Activated naive CD8-positive, alpha-beta T cell treated with anti-CD3 and anti-CD28 coated beads, Interleukin-2, amount 10 ng/mL, durations not matched to agents 7 days and 5 days (primary cell): ENCODE results near the gene STYK1. TPM values are rescaled to one million over a fixed set of nuclear protein-coding genes. Genes with fewer than 3 reads are reported as not detected.

Source experiments
- ATAC-seq: fragments of 150-1000 bp; cut with Tn5 transposase; one replicate; pipeline ENCODE4 v1.10.0; 2021; ENCODE audit warnings: low read depth, moderate library complexity
- POLR2A ChIA-PET: fragments of 350-600 bp; sonication (Branson Sonifier 250); formaldehyde crosslinking; loops from one replicate; lab custom pipeline; 2021; ENCODE audit warnings: antibody characterized with exemption; lab: Charles Lee
- DNase-seq: peaks from one replicate; pipeline ENCODE4 v3.0.0; 2021
- H3K27ac Mint-ChIP-seq: one replicate; pipeline ENCODE4 v1.8.0; 2022; ENCODE audit warnings: mild to moderate bottlenecking, mixed read lengths
- H3K27me3 Mint-ChIP-seq: one replicate; pipeline ENCODE4 v1.8.0; 2022; ENCODE audit warnings: mild to moderate bottlenecking, moderate library complexity, mixed read lengths
- H3K36me3 Mint-ChIP-seq: one replicate; pipeline ENCODE4 v1.8.0; 2021; ENCODE audit warnings: mild to moderate bottlenecking, mixed read lengths
- H3K4me1 Mint-ChIP-seq: one replicate; pipeline ENCODE4 v1.8.0; 2021; ENCODE audit warnings: mixed read lengths
- H3K4me3 Mint-ChIP-seq: one replicate; pipeline ENCODE4 v1.8.0; 2022; ENCODE audit warnings: mild to moderate bottlenecking, moderate library complexity, mixed read lengths
- H3K9me3 Mint-ChIP-seq: one replicate; pipeline ENCODE4 v1.8.0; 2021; ENCODE audit warnings: mixed read lengths
- total RNA-seq, 2 experiments: library from RNA; stranded (reverse); gene quantifications; one replicate each; pipeline ENCODE4 v1.2.3, GENCODE V29; 2021

Gene STYK1, protein sequence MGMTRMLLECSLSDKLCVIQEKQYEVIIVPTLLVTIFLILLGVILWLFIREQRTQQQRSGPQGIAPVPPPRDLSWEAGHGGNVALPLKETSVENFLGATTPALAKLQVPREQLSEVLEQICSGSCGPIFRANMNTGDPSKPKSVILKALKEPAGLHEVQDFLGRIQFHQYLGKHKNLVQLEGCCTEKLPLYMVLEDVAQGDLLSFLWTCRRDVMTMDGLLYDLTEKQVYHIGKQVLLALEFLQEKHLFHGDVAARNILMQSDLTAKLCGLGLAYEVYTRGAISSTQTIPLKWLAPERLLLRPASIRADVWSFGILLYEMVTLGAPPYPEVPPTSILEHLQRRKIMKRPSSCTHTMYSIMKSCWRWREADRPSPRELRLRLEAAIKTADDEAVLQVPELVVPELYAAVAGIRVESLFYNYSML
- total RNA-seq = 1 to 10 TPM; 3.1 TPM

DNA sequence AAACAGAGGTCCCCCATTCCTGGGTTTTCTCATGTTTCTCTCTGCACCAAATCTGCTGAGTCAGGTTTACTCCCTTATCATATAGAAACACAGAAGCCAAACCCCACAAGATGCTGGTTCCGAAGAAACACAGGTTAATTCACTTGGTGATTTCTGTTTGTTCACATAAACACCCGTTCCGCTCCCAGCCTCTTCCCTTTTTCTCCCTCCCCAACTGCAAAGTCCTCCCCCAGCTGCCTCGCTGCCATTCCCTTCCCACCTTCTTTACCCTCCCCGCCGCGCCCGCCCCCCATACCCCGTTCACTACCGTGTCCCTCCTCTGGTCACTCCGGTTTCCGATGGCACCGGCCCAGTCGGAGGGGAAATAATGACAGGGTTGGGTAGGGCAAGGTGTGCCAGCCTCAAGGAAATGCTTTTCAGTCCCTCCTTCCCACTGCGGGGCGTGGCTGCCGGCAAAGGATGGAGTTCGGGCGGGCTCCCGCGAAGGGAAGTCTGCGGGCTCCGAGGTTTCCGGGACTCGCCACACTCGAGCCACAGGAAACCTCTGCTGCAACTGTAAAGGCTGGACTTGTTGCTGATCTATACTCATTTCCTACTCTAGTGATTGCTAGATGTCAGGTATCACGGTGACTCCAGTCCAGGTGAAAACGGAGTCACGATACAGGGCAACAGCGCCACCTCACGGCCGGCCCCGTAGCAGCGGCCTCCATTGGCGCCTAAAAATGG is at the start of gene STYK1:
Gene STYK1, minus strand, starts transcription at position 394 of the 726 bp plus-strand sequence. CDS start 39,434 bp downstream, outside the sequence.
- peaks cover 12% of the 10 kb centered on the region for H3K36me3 Mint-ChIP-seq
- H3K27me3 Mint-ChIP-seq = peaks cover 9% of the 10 kb centered on the region
- peak within 1 kb of the TSS; percentile 75 for H3K4me3 Mint-ChIP-seq
- peak within 1 kb of the TSS; percentile 85 for H3K27ac Mint-ChIP-seq
- POLR2A ChIA-PET = interaction anchor here (0.7 to 0.9 kb wide), 2 partner anchors 306 to 313 kb away, joined by 3 to 5 read pairs; no protein-coding TSS in a partner anchor
- H3K9me3 Mint-ChIP-seq = peaks cover 2% of the 10 kb centered on the region
- DNase-seq = peak; percentile 88
- peak; percentile 88 for ATAC-seq
- peaks cover 68% of the 10 kb centered on the region for H3K4me1 Mint-ChIP-seq

DNA sequence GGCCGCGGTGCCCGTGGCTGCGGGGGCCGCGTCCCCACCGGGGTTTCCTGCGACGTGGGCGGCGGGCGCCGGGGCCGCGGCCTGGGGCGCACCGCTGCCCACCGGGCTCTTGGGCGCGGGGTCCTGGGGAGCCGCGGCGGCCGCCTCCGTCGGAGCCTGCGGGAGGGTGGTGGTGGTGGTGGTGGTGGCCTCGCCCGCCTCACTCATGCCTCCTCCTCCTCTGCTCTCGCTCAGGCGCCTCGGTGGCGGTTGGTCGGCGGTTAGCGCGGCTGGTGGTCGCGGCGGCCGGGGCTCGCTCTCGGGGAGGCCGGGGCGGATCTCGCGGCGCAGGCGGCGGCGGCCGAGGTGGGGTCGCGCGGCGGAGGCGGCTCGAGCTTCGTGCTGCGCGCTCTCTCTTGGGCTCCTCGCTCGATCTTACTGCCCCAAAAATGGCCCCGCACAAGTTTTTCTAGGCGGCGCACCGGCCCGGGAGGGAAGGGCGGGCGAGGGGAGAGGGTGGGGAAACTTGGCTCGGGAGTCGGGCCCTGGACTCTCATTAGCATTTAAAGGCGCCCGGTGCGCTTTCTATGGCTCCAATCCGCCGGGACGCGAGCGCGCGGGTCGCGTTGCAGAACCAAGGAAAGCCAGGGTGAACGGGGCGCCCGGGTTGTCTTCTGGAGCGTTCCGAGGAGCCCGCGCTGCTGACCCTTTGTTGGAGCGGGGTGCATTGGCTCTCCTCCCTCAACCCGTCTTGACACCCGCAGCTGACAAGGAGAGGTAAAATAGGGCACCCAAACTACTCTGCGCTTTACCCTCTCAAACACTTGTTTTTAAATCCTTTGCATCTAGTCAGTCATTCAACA is 49.3 kb upstream of the STYK1 start, which contains the start of gene YBX3:
Gene YBX3, minus strand, starts transcription at position 419 of the 842 bp plus-strand sequence. Its CDS starts 212 bp downstream, at position 207.
- POLR2A ChIA-PET = interaction anchor here (0.9 to 1.0 kb wide), 3 partner anchors 51 to 509 kb away, joined by 3 to 5 read pairs (median 4); no protein-coding TSS in a partner anchor
- Mint-ChIP-seq H3K9me3 (no peaks in the 10 kb centered on the region), H3K4me3 (peak within 1 kb of the TSS; percentile 97), H3K4me1 (peaks cover 29% of the 10 kb centered on the region), H3K27me3 (peaks cover 41% of the 10 kb centered on the region), H3K36me3 (peaks cover under 1% of the 10 kb centered on the region), H3K27ac (peak within 1 kb of the TSS; percentile 92)
- peak; percentile 76 for DNase-seq
- ATAC-seq = peak; percentile 47

DNA sequence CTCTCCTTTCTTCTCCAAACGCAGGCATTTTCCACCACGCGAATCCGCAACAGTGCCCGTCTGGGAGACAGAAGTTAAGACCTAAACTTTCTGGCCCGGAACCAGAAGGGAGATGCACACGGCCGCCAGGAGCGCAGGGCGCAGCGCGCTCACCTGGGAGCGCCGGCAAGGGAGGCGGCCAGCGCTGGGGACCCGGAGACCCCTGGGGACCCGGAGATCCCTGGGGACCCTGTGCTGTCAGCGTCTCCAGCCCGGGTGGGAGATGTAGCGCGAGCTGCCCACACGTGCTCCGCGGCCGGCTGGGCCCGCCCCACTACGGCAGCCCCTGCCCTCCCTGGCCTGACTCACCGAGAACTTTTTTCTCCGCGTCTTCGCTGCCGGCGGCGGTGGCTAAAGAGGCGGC is 48.7 kb upstream of the STYK1 start:
- H3K4me3 Mint-ChIP-seq = peak overlapping the region; percentile 97
- POLR2A ChIA-PET = interaction anchor here (0.8 to 1.0 kb wide), 3 partner anchors 50 to 508 kb away, joined by 3 to 4 read pairs (median 3); partner anchors contain the start of gene MAGOHB
- DNase-seq (peak; percentile 76), ATAC-seq (peak; percentile 54)
- peaks cover 37% of the 10 kb centered on the region for H3K27me3 Mint-ChIP-seq
- peak overlapping the region; percentile 92 for H3K27ac Mint-ChIP-seq
- no peaks in the 10 kb centered on the region for H3K9me3 Mint-ChIP-seq
- peaks cover 33% of the 10 kb centered on the region for H3K4me1 Mint-ChIP-seq
- H3K36me3 Mint-ChIP-seq = peaks cover 3% of the 10 kb centered on the region

- POLR2A ChIA-PET = interaction anchor here (0.8 kb wide), 1 partner anchor 109 kb away, joined by 3 read pairs; the partner anchor contains the start of gene MAGOHB
- peaks cover 31% of the 10 kb centered on the region for H3K27me3 Mint-ChIP-seq
Observed at GRCh38 chr12:10721651-10722501, 48.0 kb upstream of the STYK1 start.

GRCh38 chr12:10720974-10721650 is 47.3 kb upstream of the STYK1 start:
- peaks cover 27% of the 10 kb centered on the region for H3K27me3 Mint-ChIP-seq
- H3K4me1 Mint-ChIP-seq = peaks cover 41% of the 10 kb centered on the region

More at GRCh38 chr12:10721651-10722501, 48.0 kb upstream of the STYK1 start:
- peak overlapping the region; percentile 97 for H3K4me3 Mint-ChIP-seq
- H3K9me3 Mint-ChIP-seq = no peaks in the 10 kb centered on the region
- H3K27ac Mint-ChIP-seq = peak overlapping the region; percentile 92
- peak; percentile 58 for ATAC-seq
- H3K4me1 Mint-ChIP-seq = peaks cover 38% of the 10 kb centered on the region
- peak; percentile 67 for DNase-seq
- H3K36me3 Mint-ChIP-seq = peaks cover 3% of the 10 kb centered on the region

DNA sequence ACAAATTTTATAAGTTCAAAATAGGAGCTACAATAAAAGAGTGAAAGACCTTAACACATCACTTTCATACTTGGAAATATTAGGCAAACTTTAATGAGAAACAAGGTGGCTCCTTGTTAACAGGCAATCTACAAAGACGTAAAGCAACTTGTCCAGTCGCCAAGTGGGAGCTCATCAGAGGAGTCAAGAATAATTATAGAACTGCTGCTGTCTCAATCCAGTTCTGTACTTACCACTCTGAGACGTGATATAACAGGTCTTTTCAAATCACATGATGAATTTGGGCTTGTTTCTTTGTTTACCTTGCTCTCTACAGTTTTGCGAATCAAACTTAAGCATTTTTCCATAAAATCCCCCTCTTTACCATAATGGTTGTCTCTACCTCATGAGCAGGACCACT is 45.6 kb upstream of the STYK1 start:
- Mint-ChIP-seq H3K27ac (no peak overlapping the region), H3K27me3 (peaks cover 12% of the 10 kb centered on the region), H3K36me3 (peaks cover 10% of the 10 kb centered on the region), H3K4me3 (no peak overlapping the region), H3K4me1 (peaks cover 50% of the 10 kb centered on the region), H3K9me3 (no peaks in the 10 kb centered on the region)
- DNase-seq = no peak
- ATAC-seq = no peak
- POLR2A ChIA-PET = no interaction called here

More at GRCh38 chr12:10720974-10721650, 47.3 kb upstream of the STYK1 start:
- peak overlapping the region; percentile 92 for H3K27ac Mint-ChIP-seq
- no peaks in the 10 kb centered on the region for H3K9me3 Mint-ChIP-seq
- POLR2A ChIA-PET = no interaction called here
- H3K36me3 Mint-ChIP-seq = peaks cover 3% of the 10 kb centered on the region
- peak overlapping the region; percentile 97 for H3K4me3 Mint-ChIP-seq
- ATAC-seq = no peak
- DNase-seq = no peak

DNA sequence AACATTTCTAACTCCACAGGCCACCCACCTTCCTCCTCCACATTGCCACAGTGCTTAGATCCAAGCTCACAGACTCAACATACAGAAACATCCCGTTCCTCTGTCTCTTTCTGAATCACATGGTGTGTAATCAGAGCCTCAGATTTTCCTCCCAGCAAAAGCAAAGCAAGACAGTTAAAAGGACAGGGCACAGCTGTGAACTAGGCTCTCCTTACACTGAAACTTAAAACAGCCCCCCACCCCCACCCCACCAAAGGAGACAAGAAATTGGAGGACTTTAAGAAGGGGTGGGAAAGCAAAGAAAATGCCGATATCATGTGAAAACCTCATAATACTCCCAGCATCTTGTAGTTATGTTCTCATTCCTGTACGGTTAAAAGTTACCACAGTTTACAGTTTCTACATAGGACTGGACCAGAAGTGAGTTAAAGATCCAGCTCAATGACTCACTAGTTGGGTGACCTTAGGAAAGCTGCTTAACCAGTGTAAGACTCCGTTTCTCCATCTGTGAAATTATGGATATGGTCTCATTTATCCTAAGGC is 44.5 kb upstream of the STYK1 start:
- peaks cover 16% of the 10 kb centered on the region for H3K36me3 Mint-ChIP-seq
- ATAC-seq (no peak), DNase-seq (no peak)
- POLR2A ChIA-PET = no interaction called here
- no peaks in the 10 kb centered on the region for H3K9me3 Mint-ChIP-seq
- peaks cover 46% of the 10 kb centered on the region for H3K4me1 Mint-ChIP-seq
- no peak overlapping the region for H3K4me3 Mint-ChIP-seq
- peaks cover under 1% of the 10 kb centered on the region for H3K27me3 Mint-ChIP-seq
- no peak overlapping the region for H3K27ac Mint-ChIP-seq

DNA sequence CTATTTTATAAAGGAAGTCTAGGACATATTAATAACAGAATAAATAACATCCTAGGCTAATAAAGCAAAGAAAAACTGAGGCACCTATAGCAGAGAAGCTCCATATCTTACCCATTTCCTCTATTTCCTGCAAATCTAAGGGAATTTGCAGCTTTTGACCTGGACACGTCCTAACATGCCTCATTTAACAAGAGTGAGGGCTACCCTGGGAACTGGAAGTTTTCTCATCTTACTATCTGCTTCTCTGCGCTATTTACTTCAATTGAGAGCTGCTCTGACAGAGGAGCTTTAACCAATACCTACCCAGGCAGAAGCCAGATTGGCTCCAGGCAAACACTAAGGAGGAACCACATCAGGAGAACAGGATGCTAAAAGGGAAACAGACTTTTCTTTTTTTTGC is 43.6 kb upstream of the STYK1 start:
- Mint-ChIP-seq H3K27me3 (no peaks in the 10 kb centered on the region), H3K36me3 (peaks cover 19% of the 10 kb centered on the region), H3K4me1 (peaks cover 46% of the 10 kb centered on the region), H3K27ac (no peak overlapping the region), H3K9me3 (no peaks in the 10 kb centered on the region), H3K4me3 (no peak overlapping the region)
- DNase-seq (no peak), ATAC-seq (no peak)
- POLR2A ChIA-PET = no interaction called here

DNA sequence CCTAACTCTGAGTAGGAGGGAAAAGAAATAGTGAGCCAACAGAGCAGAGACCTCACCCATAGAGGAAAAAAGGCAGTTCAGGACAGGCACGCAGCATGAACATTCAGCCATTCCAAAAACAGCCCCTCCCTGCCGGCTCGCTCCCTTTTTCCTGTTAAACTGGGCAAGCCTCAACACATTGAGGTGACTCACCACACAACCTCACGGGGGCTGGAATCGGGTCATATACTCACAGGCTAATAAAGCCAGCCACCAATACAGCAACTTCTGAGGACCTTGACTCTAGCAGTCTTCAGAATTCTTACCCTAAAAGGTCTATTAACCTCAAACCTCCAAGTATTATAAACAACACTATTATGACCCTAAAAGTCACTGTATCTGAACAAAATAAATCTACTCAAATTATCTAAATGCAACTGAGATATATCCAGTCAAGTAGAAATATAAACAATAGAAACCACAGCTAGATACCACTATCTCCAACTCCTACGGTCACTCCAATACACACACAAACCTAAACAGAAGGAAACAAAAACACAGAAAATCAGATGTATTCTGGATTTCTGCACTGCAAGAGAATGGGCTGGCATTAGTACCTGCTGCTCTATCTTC is 43.0 kb upstream of the STYK1 start:
- H3K4me3 Mint-ChIP-seq = no peak overlapping the region
- H3K27ac Mint-ChIP-seq = no peak overlapping the region
- ATAC-seq = no peak
- no peak for DNase-seq
- POLR2A ChIA-PET = no interaction called here
- peaks cover 44% of the 10 kb centered on the region for H3K4me1 Mint-ChIP-seq
- H3K27me3 Mint-ChIP-seq = no peaks in the 10 kb centered on the region
- H3K36me3 Mint-ChIP-seq = peaks cover 21% of the 10 kb centered on the region
- no peaks in the 10 kb centered on the region for H3K9me3 Mint-ChIP-seq

GRCh38 chr12:10716277-10716676 is 42.4 kb upstream of the STYK1 start:
- Mint-ChIP-seq H3K4me1 (peaks cover 40% of the 10 kb centered on the region), H3K36me3 (peaks cover 23% of the 10 kb centered on the region), H3K27me3 (no peaks in the 10 kb centered on the region), H3K4me3 (no peak overlapping the region), H3K27ac (no peak overlapping the region), H3K9me3 (no peaks in the 10 kb centered on the region)
- POLR2A ChIA-PET = no interaction called here
- no peak for DNase-seq
- no peak for ATAC-seq

DNA sequence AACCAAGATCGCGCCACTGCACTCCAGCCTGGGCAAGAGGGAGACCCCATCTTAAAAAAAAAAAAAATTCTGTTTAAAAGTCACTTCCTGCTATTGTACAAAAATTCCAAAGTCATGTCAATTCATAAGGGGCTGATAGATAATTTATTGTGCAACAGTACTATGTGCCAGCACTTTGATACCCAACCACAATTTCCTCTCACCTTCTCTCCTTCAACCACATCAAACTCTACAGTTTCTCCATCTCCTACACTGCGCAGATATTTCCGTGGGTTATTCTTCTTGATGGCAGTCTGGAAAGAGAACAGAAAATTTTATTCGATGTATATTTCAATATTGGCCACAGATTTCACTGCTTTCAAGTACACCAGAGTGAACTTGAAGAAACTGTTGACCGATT is 41.6 kb upstream of the STYK1 start:
- no peaks in the 10 kb centered on the region for H3K9me3 Mint-ChIP-seq
- H3K27ac Mint-ChIP-seq = no peak overlapping the region
- peaks cover 24% of the 10 kb centered on the region for H3K36me3 Mint-ChIP-seq
- peak; percentile 68 for ATAC-seq
- POLR2A ChIA-PET = no interaction called here
- H3K4me1 Mint-ChIP-seq = peaks cover 33% of the 10 kb centered on the region
- no peaks in the 10 kb centered on the region for H3K27me3 Mint-ChIP-seq
- peak overlapping the region; percentile 2 for H3K4me3 Mint-ChIP-seq
- no peak for DNase-seq
